WTC11 (cell line): Measurements from ENCODE around the gene RXFP2. TPM values are rescaled to one million over a fixed set of nuclear protein-coding genes. Genes with fewer than 3 reads are reported as not detected.

Experiments
- ATAC-seq: fragments of 200-7000 bp; cut with Tn5 transposase; 2 replicates; pipeline ENCODE4 v1.10.0; 2021; ENCODE audit warnings: mild to moderate bottlenecking, moderate library complexity
- CTCF ChIA-PET: fragments of 300-600 bp; sonication (Branson Sonifier 250); formaldehyde crosslinking; loops from one replicate; lab custom pipeline; 2021; ENCODE audit warnings: antibody characterized with exemption; lab: Charles Lee
- POLR2A ChIA-PET: fragments of 350-600 bp; sonication (Branson Sonifier 250); formaldehyde crosslinking; loops from one replicate; lab custom pipeline; 2021; ENCODE audit warnings: antibody characterized with exemption; lab: Charles Lee
- DNase-seq: peaks from one replicate; pipeline ENCODE4 v3.0.0; 2021; ENCODE audit warnings: low spot score
- H3K27ac Mint-ChIP-seq: 2 replicates; pipeline ENCODE4 v1.8.0; 2021; ENCODE audit warnings: mixed read lengths
- H3K27me3 Mint-ChIP-seq: 2 replicates; pipeline ENCODE4 v1.8.0; 2021; ENCODE audit warnings: low read depth, mild to moderate bottlenecking, moderate library complexity, mixed read lengths
- H3K36me3 Mint-ChIP-seq: 2 replicates; pipeline ENCODE4 v1.8.0; 2021; ENCODE audit warnings: mixed read lengths
- H3K4me1 Mint-ChIP-seq: 2 replicates; pipeline ENCODE4 v1.8.0; 2022; ENCODE audit warnings: mixed read lengths
- H3K4me3 Mint-ChIP-seq: 2 replicates; pipeline ENCODE4 v1.8.0; 2021; ENCODE audit warnings: mild to moderate bottlenecking, moderate library complexity, mixed read lengths
- H3K9me3 Mint-ChIP-seq: 2 replicates; pipeline ENCODE4 v1.8.0; 2021; ENCODE audit warnings: mixed read lengths
- CDX4 ChIP-seq: fragments of 250-450 bp; sonication (Bioruptor Pico); IDR thresholded peaks from 2 replicates; pipeline ENCODE4 v1.9.0; 2021; ENCODE audit warnings: moderate library complexity, mild to moderate bottlenecking, inconsistent platforms, borderline replicate concordance
- ERG ChIP-seq: fragments of 250-450 bp; sonication (Bioruptor Pico); IDR thresholded peaks from 2 replicates; pipeline ENCODE4 v1.8.0; 2021; ENCODE audit warnings: mild to moderate bottlenecking
- FOXP4 ChIP-seq: sonication (generic); formaldehyde crosslinking; IDR thresholded peaks from 2 replicates; pipeline ENCODE4 v1.8.0; 2022; ENCODE audit warnings: mild to moderate bottlenecking, missing genetic modification reagents
- GRHL2 ChIP-seq: fragments of 250-450 bp; sonication (Bioruptor Pico); IDR thresholded peaks from 2 replicates; pipeline ENCODE4 v1.8.0; 2022; ENCODE audit warnings: mild to moderate bottlenecking, moderate library complexity; ENCODE audit not compliant: insufficient replicate concordance, severe bottlenecking
- MLX ChIP-seq: sonication (generic); formaldehyde crosslinking; IDR thresholded peaks from 2 replicates; pipeline ENCODE4 v1.8.1; 2023; ENCODE audit warnings: mild to moderate bottlenecking, missing genetic modification reagents, moderate library complexity
- NFE2L1 ChIP-seq: sonication (generic); formaldehyde crosslinking; IDR thresholded peaks from 2 replicates; pipeline ENCODE4 v1.8.1; 2023; ENCODE audit warnings: missing genetic modification reagents
- SMAD4 ChIP-seq: sonication (generic); formaldehyde crosslinking; IDR thresholded peaks from 2 replicates; pipeline ENCODE4 v1.8.0; 2022; ENCODE audit warnings: mild to moderate bottlenecking, missing genetic modification reagents
- TEAD4 ChIP-seq: sonication (generic); formaldehyde crosslinking; IDR thresholded peaks from 2 replicates; pipeline ENCODE4 v1.8.0; 2022; ENCODE audit warnings: mild to moderate bottlenecking, missing genetic modification reagents
- ZNF317 ChIP-seq: sonication (generic); formaldehyde crosslinking; IDR thresholded peaks from 2 replicates; pipeline ENCODE4 v1.8.1; 2023; ENCODE audit warnings: low read depth, mild to moderate bottlenecking, moderate library complexity, missing genetic modification reagents, borderline replicate concordance
- ZNF423 ChIP-seq: fragments of 250-450 bp; sonication (Bioruptor Pico); IDR thresholded peaks from 2 replicates; pipeline ENCODE4 v2.1.2; 2022; ENCODE audit warnings: mild to moderate bottlenecking, moderate library complexity
- ZNF512 ChIP-seq: sonication (generic); formaldehyde crosslinking; IDR thresholded peaks from 2 replicates; pipeline ENCODE4 v1.8.1; 2022; ENCODE audit warnings: missing genetic modification reagents, borderline replicate concordance
- total RNA-seq: library from RNA; stranded (reverse); gene quantifications from 3 replicates; pipeline ENCODE4 v1.2.3, GENCODE V29; 2021
- TF ChIP-seq, protein P1 (sequence below): sonication (generic); formaldehyde crosslinking; IDR thresholded peaks from 2 replicates; pipeline ENCODE4 v1.8.1; 2022; ENCODE audit warnings: mild to moderate bottlenecking, moderate library complexity, missing genetic modification reagents
- TF ChIP-seq, protein P2 (sequence below): sonication (generic); formaldehyde crosslinking; IDR thresholded peaks from 2 replicates; pipeline ENCODE4 v1.8.1; 2022; ENCODE audit warnings: low read depth, mild to moderate bottlenecking, moderate library complexity, missing genetic modification reagents, borderline replicate concordance
- TF ChIP-seq, protein P3 (sequence below): fragments of 250-450 bp; sonication (Bioruptor Pico); conservative IDR thresholded peaks from 2 replicates; pipeline ENCODE4 v1.9.0; 2021; ENCODE audit warnings: mild to moderate bottlenecking
- TF ChIP-seq, protein P4 (sequence below): sonication (generic); formaldehyde crosslinking; IDR thresholded peaks from 2 replicates; pipeline ENCODE4 v1.8.1; 2023; ENCODE audit warnings: mild to moderate bottlenecking, missing genetic modification reagents, moderate library complexity

RXFP2 gene
- total RNA-seq, 1 experiment from 2014 or later = not detected

DNA sequence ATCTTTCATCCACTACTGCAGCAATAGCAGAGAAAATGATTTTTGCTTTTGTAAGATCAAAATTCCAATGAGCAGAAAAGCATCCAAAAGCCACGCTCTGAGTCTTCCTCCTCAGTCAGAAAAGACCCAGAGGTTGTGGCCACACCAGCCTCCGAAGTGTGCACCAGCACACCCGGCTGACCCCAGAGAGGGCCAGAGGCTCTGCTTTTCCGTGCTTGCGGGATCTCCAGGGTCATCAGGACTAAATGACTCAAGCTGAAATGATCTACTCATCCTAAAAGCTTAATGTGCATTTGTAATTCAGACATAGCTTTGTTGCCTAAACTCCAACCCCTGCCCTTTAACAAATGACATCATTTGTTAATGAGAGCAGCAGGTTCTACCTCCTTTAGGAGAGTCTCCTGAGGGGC, 16.5 kb downstream of the RXFP2 start:
- POLR2A ChIA-PET = no interaction called here
- Mint-ChIP-seq H3K4me1 (no peaks in the 10 kb centered on the region; the same call in 1 of the 2 replicates), H3K9me3 (no peaks in the 10 kb centered on the region), H3K27me3 (no peaks in the 10 kb centered on the region), H3K4me3 (no peak overlapping the region), H3K27ac (no peak overlapping the region), H3K36me3 (no peaks in the 10 kb centered on the region)
- TF ChIP-seq ZNF423 = no peak
- ATAC-seq = no peak
- CTCF ChIA-PET = no interaction called here
- no peak for DNase-seq

- DNase-seq (no peak), ATAC-seq (no peak)
- H3K9me3 Mint-ChIP-seq = no peaks in the 10 kb centered on the region
- H3K4me1 Mint-ChIP-seq = no peaks in the 10 kb centered on the region; the same call in 1 of the 2 replicates
- H3K27me3 Mint-ChIP-seq = no peaks in the 10 kb centered on the region
- TF ChIP-seq NFE2L1 (CRISPR knock-in tag) = no peak
- H3K36me3 Mint-ChIP-seq = no peaks in the 10 kb centered on the region
- H3K4me3 Mint-ChIP-seq = no peak overlapping the region
- CTCF ChIA-PET = no interaction called here
- POLR2A ChIA-PET = no interaction called here
- H3K27ac Mint-ChIP-seq = no peak overlapping the region
These were observed 17.0 kb downstream of the RXFP2 start for GRCh38 chr13:31756346-31756745.

DNA sequence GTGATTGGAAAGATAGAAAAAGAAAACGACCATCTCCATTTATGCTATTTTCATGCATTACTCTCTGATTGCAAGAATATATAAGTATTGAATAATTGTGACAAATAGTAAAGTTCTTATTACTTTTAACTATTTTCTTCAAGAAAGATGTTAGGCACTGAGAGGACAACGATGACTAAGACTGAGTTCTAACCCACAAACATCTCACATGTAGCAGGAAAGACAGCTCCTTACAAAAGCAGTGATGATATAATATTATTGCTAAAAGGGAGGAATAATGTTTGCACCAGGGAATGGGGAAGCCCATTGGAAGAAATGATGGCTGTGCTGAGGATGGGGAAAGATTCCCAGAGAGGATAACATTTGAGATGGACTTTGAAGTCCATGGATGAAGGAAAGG, 22.6 kb downstream of the RXFP2 start:
- no peaks in the 10 kb centered on the region for H3K36me3 Mint-ChIP-seq
- H3K4me1 Mint-ChIP-seq = peaks cover 11% of the 10 kb centered on the region
- no peaks in the 10 kb centered on the region for H3K9me3 Mint-ChIP-seq
- TF ChIP-seq, protein P1, sequence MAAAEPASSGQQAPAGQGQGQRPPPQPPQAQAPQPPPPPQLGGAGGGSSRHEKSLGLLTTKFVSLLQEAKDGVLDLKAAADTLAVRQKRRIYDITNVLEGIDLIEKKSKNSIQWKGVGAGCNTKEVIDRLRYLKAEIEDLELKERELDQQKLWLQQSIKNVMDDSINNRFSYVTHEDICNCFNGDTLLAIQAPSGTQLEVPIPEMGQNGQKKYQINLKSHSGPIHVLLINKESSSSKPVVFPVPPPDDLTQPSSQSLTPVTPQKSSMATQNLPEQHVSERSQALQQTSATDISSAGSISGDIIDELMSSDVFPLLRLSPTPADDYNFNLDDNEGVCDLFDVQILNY (CRISPR knock-in tag) = no peak
- TF ChIP-seq, protein P2, sequence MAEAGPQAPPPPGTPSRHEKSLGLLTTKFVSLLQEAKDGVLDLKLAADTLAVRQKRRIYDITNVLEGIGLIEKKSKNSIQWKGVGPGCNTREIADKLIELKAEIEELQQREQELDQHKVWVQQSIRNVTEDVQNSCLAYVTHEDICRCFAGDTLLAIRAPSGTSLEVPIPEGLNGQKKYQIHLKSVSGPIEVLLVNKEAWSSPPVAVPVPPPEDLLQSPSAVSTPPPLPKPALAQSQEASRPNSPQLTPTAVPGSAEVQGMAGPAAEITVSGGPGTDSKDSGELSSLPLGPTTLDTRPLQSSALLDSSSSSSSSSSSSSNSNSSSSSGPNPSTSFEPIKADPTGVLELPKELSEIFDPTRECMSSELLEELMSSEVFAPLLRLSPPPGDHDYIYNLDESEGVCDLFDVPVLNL (CRISPR knock-in tag) = no peak
- TF ChIP-seq, protein P3, sequence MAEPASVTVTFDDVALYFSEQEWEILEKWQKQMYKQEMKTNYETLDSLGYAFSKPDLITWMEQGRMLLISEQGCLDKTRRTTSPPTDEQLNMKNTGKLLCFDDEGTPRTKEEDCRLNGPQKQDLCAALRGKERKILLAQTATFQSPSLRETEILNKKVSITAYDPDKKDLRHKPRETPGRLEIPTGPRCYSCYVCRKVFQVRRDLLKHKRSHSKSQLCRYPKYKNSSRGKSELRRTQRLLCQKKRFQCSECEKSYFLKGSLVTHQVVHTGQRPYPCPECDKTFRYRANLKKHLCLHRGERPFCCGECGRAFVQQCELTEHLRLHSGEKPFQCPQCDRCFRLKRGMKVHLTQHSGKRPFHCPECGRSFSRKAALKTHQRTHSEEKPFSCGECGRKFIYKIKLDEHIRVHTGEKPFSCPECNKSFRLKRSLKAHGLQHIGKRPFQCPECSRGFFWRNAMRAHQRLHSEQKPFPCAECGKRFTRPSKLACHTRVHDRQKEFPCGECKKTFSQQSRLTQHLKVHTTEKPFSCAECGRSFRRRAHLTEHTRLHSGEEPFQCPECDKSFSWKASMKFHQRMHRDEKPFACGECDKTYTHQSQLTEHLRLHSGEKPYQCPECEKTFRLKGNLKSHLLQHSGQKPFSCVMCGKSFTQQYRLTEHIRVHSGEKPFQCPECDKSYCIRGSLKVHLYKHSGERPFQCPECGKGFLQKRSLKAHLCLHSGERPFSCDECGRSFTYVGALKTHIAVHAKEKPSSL (CRISPR knock-in tag) = no peak
- TF ChIP-seq ZNF317 (CRISPR knock-in tag) (no peak), TEAD4 (CRISPR knock-in tag) (no peak), SMAD4 (CRISPR knock-in tag) (no peak), GRHL2 (no peak), FOXP4 (CRISPR knock-in tag) (no peak)
- CTCF ChIA-PET = no interaction called here
- no peaks in the 10 kb centered on the region for H3K27me3 Mint-ChIP-seq
- H3K4me3 Mint-ChIP-seq = no peak overlapping the region
- POLR2A ChIA-PET = no interaction called here
- H3K27ac Mint-ChIP-seq = no peak overlapping the region
- no peak for DNase-seq
- ATAC-seq = no peak

- Mint-ChIP-seq H3K9me3 (no peaks in the 10 kb centered on the region), H3K4me1 (peaks cover 11% of the 10 kb centered on the region), H3K36me3 (no peaks in the 10 kb centered on the region), H3K27me3 (no peaks in the 10 kb centered on the region), H3K27ac (no peak overlapping the region), H3K4me3 (no peak overlapping the region)
- CTCF ChIA-PET = interaction anchor here (0.9 kb wide), 1 partner anchor 226 kb away, joined by 3 read pairs; no protein-coding TSS in a partner anchor
- POLR2A ChIA-PET = no interaction called here
- no peak for ATAC-seq
- no peak for DNase-seq
- TF ChIP-seq ERG (CRISPR knock-in tag) = no peak
- no peak for TF ChIP-seq CDX4 (CRISPR knock-in tag)
- TF ChIP-seq, protein P4, sequence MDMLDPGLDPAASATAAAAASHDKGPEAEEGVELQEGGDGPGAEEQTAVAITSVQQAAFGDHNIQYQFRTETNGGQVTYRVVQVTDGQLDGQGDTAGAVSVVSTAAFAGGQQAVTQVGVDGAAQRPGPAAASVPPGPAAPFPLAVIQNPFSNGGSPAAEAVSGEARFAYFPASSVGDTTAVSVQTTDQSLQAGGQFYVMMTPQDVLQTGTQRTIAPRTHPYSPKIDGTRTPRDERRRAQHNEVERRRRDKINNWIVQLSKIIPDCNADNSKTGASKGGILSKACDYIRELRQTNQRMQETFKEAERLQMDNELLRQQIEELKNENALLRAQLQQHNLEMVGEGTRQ (CRISPR knock-in tag) = no peak
- no peak for TF ChIP-seq ZNF512 (CRISPR knock-in tag)
- no peak for TF ChIP-seq MLX
These were observed 25.2 kb downstream of the RXFP2 start for GRCh38 chr13:31764556-31764955.
